Ovary (tissue), 9 donors: ENCODE results near the gene PTGR2. TPM values are rescaled to one million over a fixed set of nuclear protein-coding genes. Genes with fewer than 3 reads are reported as not detected.
A peak's percentile ranks its signal among the peaks of the same experiment; 100 is the strongest.

Experiments
- DNase-seq, 5 donors: peaks; one replicate each; pipeline ENCODE4 v3.0.0-alpha.2; 2019 to 2020
- H3K27ac ChIP-seq, 2 donors: fragments of 200-600 bp; one replicate each; pipeline versions ENCODE4 v1.5.1 to v1.8.0; 2019 to 2022
- H3K27me3 ChIP-seq: fragments of 200-600 bp; one replicate; pipeline ENCODE4 v1.8.0; 2022
- H3K36me3 ChIP-seq: fragments of 200-600 bp; sonication (generic); one replicate; pipeline ENCODE4 v1.5.1; 2019
- H3K4me1 ChIP-seq: one replicate; pipeline ENCODE4 v1.8.1; 2013; ENCODE audit warnings: mild to moderate bottlenecking, moderate library complexity; ENCODE audit not compliant: insufficient read depth
- H3K4me3 ChIP-seq: fragments of 200-600 bp; sonication (generic); one replicate; pipeline ENCODE4 v1.5.1; 2017
- H3K9me3 ChIP-seq, 2 donors: fragments of 200-600 bp in 1 of 2; sonication (generic) in 1 of 2; one replicate each; pipeline versions ENCODE4 v1.5.1 to v1.8.1; 2013 to 2019; ENCODE audit warnings: mild to moderate bottlenecking in 1 of 2, moderate library complexity in 1 of 2
- CTCF ChIP-seq, 3 donors: fragments of 450-650 bp in 2 of 3; fragments of 200-600 bp in 1 of 3; IDR thresholded peaks; one replicate each; pipeline versions ENCODE4 v1.5.1 to v1.8.0; 2016 to 2022; ENCODE audit warnings: antibody characterized with exemption in 3 of 3, mild to moderate bottlenecking in 1 of 3
- EP300 ChIP-seq: sonication (generic); formaldehyde crosslinking; IDR thresholded peaks from one replicate; pipeline ENCODE4 v1.6.1; 2017; ENCODE audit warnings: antibody characterized with exemption
- POLR2A ChIP-seq: fragments of 450-650 bp; IDR thresholded peaks from one replicate; pipeline ENCODE4 v1.6.1; 2017; ENCODE audit warnings: antibody characterized with exemption, mild to moderate bottlenecking, moderate library complexity
- WGBS, 3 donors: extraction: QIAGEN DNeasy Blood & Tissue Kit in 1 of 3; methylation state at CpG; one replicate each; pipeline versions ENCODE4 v1.1.5 to v1.1.7; 2013 to 2017; 5-methylcytosine and 5-hydroxymethylcytosine counted together
- intact Hi-C, 4 donors: fragments of 100-400 bp; cut with DNase I; formaldehyde crosslinking; loops; one replicate each; pipeline versions ENCODE4 v1.11.0 to v1.15.1; 2022 to 2023
- polyA plus RNA-seq, 2 donors: library from polyadenylated mRNA; stranded (reverse); fragments of 200-250 nt in 1 of 2; fragments of 350-450 nt in 1 of 2; fragmentation: Illumina TruSeq in 1 of 2; extraction: RNeasy Lipid Tissue Mini Kit (QIAGEN cat#74804) in 1 of 2; gene quantifications; one replicate each; pipeline ENCODE4 v1.2.3, GENCODE V29; 2013 to 2014
- total RNA-seq, 7 donors: library from RNA; depleted of rRNA in 2 of 7; stranded (reverse); fragments of >200 nt in 2 of 7; fragmentation: NEBNext Ultra II Directional in 3 of 7; extraction: Animal tissue kit (Norgen Biotek cat#: 25700) in 3 of 7; gene quantifications; one replicate each; pipeline versions ENCODE4 v1.1.0 to v1.2.4, GENCODE V29; 2016 to 2023
- donor health status: DM: no; HTN: no; CAD: no; lungs with moderate emphysema.
- donor health status: DM: no; HTN: no; CAD: no.
- donor health status: Bipolar disorder and iron deficiency.
- donor health status: DM: yes; HTN: yes; CAD: no.
- donor health status: DM: no; HTN: no; CAD: no.
- donor health status: DM: yes; HTN: yes; CAD: no.

The PTGR2 gene
- total and polyA plus RNA-seq, 9 donors, result 4.6 to 14.8 (median 10.5) TPM

DNA sequence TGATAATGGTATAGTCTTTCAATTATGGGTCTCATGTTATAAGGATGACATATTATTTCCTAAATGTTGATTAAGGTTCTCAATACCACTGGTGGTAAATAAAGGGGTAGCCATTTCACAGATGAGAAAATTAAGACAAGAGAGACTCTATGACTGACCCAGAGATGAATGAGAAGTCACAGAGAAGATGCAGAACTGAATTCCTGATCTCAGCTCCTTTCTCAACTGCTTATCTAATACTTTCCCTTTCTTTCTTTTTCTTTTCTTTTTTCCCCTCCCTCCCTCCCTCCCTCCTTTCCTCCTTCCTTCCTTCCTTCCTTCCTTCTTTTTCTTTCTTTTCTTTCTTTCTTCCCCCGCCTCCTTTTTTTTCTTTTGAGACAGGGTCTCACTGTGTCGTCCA is 8.3 kb upstream of the PTGR2 start:
- TF ChIP-seq CTCF (IDR thresholded peaks at IDR 0.05) (no peak), POLR2A (no peak)
- intact Hi-C loops, result no loop called here
- Histone ChIP-seq H3K36me3 (no peaks in the 10 kb centered on the region), H3K27me3 (no peaks in the 10 kb centered on the region), H3K9me3 (no peaks in the 10 kb centered on the region), H3K4me3 (no peak overlapping the region), H3K4me1 (no peaks in the 10 kb centered on the region), H3K27ac (no peak overlapping the region)
- WGBS, 3 donors, result 55 to 89% (median 76%) methylated on average over 2 of the region's 2 CpGs
- no peak for DNase-seq

- intact Hi-C loops, result no loop called here
- Histone ChIP-seq H3K4me3 (no peak overlapping the region), H3K9me3 (no peaks in the 10 kb centered on the region), H3K36me3 (no peaks in the 10 kb centered on the region), H3K27me3 (no peaks in the 10 kb centered on the region), H3K4me1 (peaks cover 2% of the 10 kb centered on the region), H3K27ac (no peak overlapping the region)
- DNase-seq, result no peak
- WGBS, 3 donors, result 55 to 57% (median 56%) methylated on average over 4 of the region's 4 CpGs
- no peak for TF ChIP-seq EP300
- TF ChIP-seq POLR2A, result no peak
- no peak for TF ChIP-seq CTCF (IDR thresholded peaks at IDR 0.05)
Observed at GRCh38 chr14:73846947-73847346, 4.7 kb upstream of the PTGR2 start.

- DNase-seq, result no peak
- peak overlapping the region; percentile 75 for H3K4me3 ChIP-seq
- peak overlapping the region in 1 of 2 donors; percentile 76 for H3K27ac ChIP-seq
- H3K36me3 ChIP-seq, result no peaks in the 10 kb centered on the region
- H3K27me3 ChIP-seq, result no peaks in the 10 kb centered on the region
- H3K9me3 ChIP-seq, result no peaks in the 10 kb centered on the region
- WGBS, 3 donors, result 11 to 29% (median 13%) methylated on average over 6 of the region's 6 CpGs
- intact Hi-C loops, result no loop called here
- H3K4me1 ChIP-seq, result peaks cover 2% of the 10 kb centered on the region
- TF ChIP-seq EP300, result no peak
- no peak for TF ChIP-seq POLR2A
- TF ChIP-seq CTCF (IDR thresholded peaks at IDR 0.05), result no peak
Observed at GRCh38 chr14:73851000-73851399, 631 bp upstream of the PTGR2 start.

GRCh38 chr14:73859145-73859544 is 7.5 kb downstream of the PTGR2 start:
- H3K36me3 ChIP-seq, result no peaks in the 10 kb centered on the region
- intact Hi-C loops, result no loop called here
- TF ChIP-seq CTCF (IDR thresholded peaks at IDR 0.05) (no peak), EP300 (no peak), POLR2A (no peak)
- H3K4me1 ChIP-seq, result no peaks in the 10 kb centered on the region
- H3K27me3 ChIP-seq, result no peaks in the 10 kb centered on the region
- DNase-seq, result no peak
- H3K4me3 ChIP-seq, result no peak overlapping the region
- no peaks in the 10 kb centered on the region for H3K9me3 ChIP-seq
- no peak overlapping the region for H3K27ac ChIP-seq

DNA sequence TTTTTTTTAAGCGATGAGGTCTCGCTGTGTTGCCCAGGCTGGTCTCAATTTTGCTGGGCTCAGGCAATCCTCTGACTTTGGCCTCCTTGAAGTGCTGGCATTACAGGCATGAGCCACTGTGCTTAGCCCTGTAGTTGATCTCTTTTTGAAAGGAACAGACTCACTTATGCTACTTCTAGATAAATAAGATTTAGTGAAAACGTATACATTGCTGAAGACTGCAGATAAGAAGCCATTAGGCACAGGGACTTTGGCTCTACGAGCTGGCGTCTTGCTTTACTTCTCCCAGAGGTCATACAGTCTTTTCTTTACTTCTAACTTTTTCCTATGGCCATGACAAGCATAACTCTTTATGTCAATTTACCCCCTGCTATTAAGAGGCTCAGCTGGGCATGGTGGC is 9.4 kb downstream of the PTGR2 start:
- Histone ChIP-seq H3K4me1 (no peaks in the 10 kb centered on the region), H3K36me3 (no peaks in the 10 kb centered on the region), H3K27ac (no peak overlapping the region), H3K27me3 (no peaks in the 10 kb centered on the region), H3K9me3 (no peaks in the 10 kb centered on the region), H3K4me3 (no peak overlapping the region)
- no peak for DNase-seq
- 85 to 90% (median 86%) methylated on average over 5 of the region's 5 CpGs for WGBS, 3 donors
- intact Hi-C loops, result no loop called here
- no peak for TF ChIP-seq CTCF (IDR thresholded peaks at IDR 0.05)
- TF ChIP-seq EP300, result no peak
- no peak for TF ChIP-seq POLR2A
